Tibial artery (tissue), 4 donors: ENCODE measurements around the gene XRCC4.

Experiments
- DNase-seq, 2 donors: peaks; one replicate each; pipeline ENCODE4 v3.0.0-alpha.2; 2019
- H3K27ac ChIP-seq, 2 donors: fragments of 200-600 bp; sonication (generic) in 1 of 2; 1 replicate in 1 of 2; 2 replicates in 1 of 2; pipeline ENCODE4 v1.5.1; 2018 to 2019; ENCODE audit warnings: mild to moderate bottlenecking in 1 of 2
- H3K27me3 ChIP-seq, 2 donors: fragments of 200-600 bp; sonication (generic) in 1 of 2; one replicate each; pipeline versions ENCODE4 v1.5.1 to v1.6.0; 2016 to 2019
- H3K36me3 ChIP-seq, 3 donors: fragments of 200-600 bp; sonication (generic) in 2 of 3; one replicate each; pipeline ENCODE4 v1.5.1; 2016 to 2019; ENCODE audit warnings: mild to moderate bottlenecking in 2 of 3
- H3K4me1 ChIP-seq, 4 donors: fragments of 200-600 bp; sonication (generic) in 2 of 4; 1 replicate in 3 of 4; 2 replicates in 1 of 4; pipeline ENCODE4 v1.5.1; 2016 to 2019
- H3K4me3 ChIP-seq, 2 donors: fragments of 200-600 bp; sonication (generic) in 1 of 2; 1 replicate in 1 of 2; 2 replicates in 1 of 2; pipeline ENCODE4 v1.5.1; 2018 to 2019; ENCODE audit warnings: mild to moderate bottlenecking in 2 of 2
- H3K9me3 ChIP-seq, 3 donors: fragments of 200-600 bp; sonication (generic) in 1 of 3; one replicate each; pipeline ENCODE4 v1.5.1; 2016 to 2019
- CTCF ChIP-seq, 2 experiments: fragments of 200-600 bp in 1 of 2; fragments of 450-650 bp in 1 of 2; IDR thresholded peaks; one replicate each; pipeline ENCODE4 v1.5.1; 2017 to 2019; ENCODE audit warnings: antibody characterized with exemption in 2 of 2, mild to moderate bottlenecking in 1 of 2, moderate library complexity in 1 of 2
- intact Hi-C: fragments of 100-400 bp; cut with DNase I; formaldehyde crosslinking; loops from one replicate; pipeline ENCODE4 v1.15.0; 2023; ENCODE audit warnings: low total_unique reads

XRCC4 gene

DNA sequence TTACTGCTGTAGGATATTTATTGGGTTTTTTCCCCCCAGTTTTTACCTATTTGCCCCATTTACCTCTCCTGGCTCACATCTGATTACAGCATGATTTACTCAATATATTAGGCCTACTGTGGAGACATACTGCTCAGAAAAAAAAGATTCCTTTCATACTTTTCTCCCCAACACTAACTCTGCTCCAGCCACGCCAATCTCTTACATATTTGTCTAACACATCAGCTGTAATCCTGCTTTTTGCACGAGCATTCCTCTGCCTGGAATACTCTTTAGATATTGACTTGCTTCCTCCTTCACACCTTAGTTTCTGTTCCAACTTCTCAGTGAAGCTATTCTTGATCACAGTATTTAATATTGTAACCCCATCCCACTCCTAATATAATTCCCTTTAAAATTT, 236.1 kb downstream of the XRCC4 start:
- H3K27me3 ChIP-seq, result no peaks in the 10 kb centered on the region
- H3K4me1 ChIP-seq, result no peaks in the 10 kb centered on the region
- no peak for DNase-seq
- intact Hi-C loops, result no loop called here
- TF ChIP-seq CTCF (IDR thresholded peaks at IDR 0.05), result no peak
- no peak overlapping the region for H3K4me3 ChIP-seq
- no peak overlapping the region for H3K27ac ChIP-seq
- H3K9me3 ChIP-seq, result no peaks in the 10 kb centered on the region
- no peaks in the 10 kb centered on the region for H3K36me3 ChIP-seq

DNA sequence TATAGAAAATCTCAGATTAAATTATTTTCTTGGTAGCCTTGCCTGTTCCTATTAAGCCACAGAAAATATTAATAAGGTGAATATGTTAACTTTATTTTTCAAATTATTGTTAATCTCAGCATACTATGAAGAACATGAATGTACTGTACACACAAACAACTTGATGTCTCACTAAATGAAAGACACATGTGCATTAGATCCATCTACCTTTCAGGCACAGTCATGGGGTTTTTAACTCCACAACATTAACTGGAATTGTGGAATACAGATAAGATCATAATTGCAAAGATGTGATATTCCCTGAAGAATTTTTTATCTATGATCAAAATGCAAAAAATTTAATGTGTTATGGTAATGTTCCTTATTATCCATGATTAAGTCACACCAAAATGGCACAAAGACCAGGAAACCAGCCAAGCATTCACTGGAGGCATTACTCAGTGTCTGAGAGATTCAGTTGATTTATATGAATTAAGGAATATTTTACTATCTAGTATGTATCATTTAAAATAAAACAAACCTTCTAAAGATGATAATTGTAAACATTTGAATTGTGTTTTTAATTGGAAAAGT, 244.2 kb downstream of the XRCC4 start:
- intact Hi-C loops, result no loop called here
- Histone ChIP-seq H3K27me3 (no peaks in the 10 kb centered on the region), H3K4me1 (no peaks in the 10 kb centered on the region), H3K27ac (no peak overlapping the region), H3K36me3 (no peaks in the 10 kb centered on the region), H3K9me3 (no peaks in the 10 kb centered on the region), H3K4me3 (no peak overlapping the region)
- DNase-seq, result no peak
- TF ChIP-seq CTCF (IDR thresholded peaks at IDR 0.05), result no peak

GRCh38 chr5:83322273-83322924, 245.1 kb downstream of the XRCC4 start:
- H3K9me3 ChIP-seq, result no peaks in the 10 kb centered on the region
- H3K4me1 ChIP-seq, result no peaks in the 10 kb centered on the region
- H3K36me3 ChIP-seq, result no peaks in the 10 kb centered on the region
- no peak for TF ChIP-seq CTCF (IDR thresholded peaks at IDR 0.05)
- no peaks in the 10 kb centered on the region for H3K27me3 ChIP-seq
- intact Hi-C loops, result no loop called here
- DNase-seq, result no peak
- no peak overlapping the region for H3K27ac ChIP-seq
- no peak overlapping the region for H3K4me3 ChIP-seq

GRCh38 chr5:83323557-83324180, 246.3 kb downstream of the XRCC4 start:
- no peak for TF ChIP-seq CTCF (IDR thresholded peaks at IDR 0.05)
- H3K27me3 ChIP-seq, result no peaks in the 10 kb centered on the region
- intact Hi-C loops, result no loop called here
- no peaks in the 10 kb centered on the region for H3K9me3 ChIP-seq
- H3K36me3 ChIP-seq, result no peaks in the 10 kb centered on the region
- H3K27ac ChIP-seq, result no peak overlapping the region
- DNase-seq, result no peak
- no peaks in the 10 kb centered on the region for H3K4me1 ChIP-seq
- no peak overlapping the region for H3K4me3 ChIP-seq

DNA sequence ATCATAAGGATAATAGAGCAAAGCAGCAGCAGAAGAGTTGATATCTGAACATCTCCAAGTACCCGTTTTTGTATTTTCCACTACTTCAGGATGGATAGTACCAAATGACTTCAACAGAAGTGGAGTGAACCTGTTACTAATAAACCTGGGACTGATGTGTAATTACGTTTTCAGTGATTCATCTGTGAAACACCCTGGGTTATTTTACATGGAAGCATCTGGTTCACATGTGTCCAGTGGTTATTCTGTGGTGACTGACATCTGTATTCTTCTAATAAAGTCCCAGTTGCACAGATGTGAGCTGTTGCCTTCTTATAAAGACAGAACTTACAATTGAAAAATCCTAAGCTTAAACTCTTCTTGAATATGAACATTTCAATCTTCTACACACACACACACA, 254.5 kb downstream of the XRCC4 start:
- no peak overlapping the region for H3K27ac ChIP-seq
- TF ChIP-seq CTCF (IDR thresholded peaks at IDR 0.05), result no peak
- no peaks in the 10 kb centered on the region for H3K27me3 ChIP-seq
- no peak overlapping the region for H3K4me3 ChIP-seq
- no peaks in the 10 kb centered on the region for H3K9me3 ChIP-seq
- intact Hi-C loops, result no loop called here
- H3K4me1 ChIP-seq, result no peaks in the 10 kb centered on the region
- no peaks in the 10 kb centered on the region for H3K36me3 ChIP-seq
- no peak for DNase-seq
